ENCODE data around the gene HOXC5.

DNA sequence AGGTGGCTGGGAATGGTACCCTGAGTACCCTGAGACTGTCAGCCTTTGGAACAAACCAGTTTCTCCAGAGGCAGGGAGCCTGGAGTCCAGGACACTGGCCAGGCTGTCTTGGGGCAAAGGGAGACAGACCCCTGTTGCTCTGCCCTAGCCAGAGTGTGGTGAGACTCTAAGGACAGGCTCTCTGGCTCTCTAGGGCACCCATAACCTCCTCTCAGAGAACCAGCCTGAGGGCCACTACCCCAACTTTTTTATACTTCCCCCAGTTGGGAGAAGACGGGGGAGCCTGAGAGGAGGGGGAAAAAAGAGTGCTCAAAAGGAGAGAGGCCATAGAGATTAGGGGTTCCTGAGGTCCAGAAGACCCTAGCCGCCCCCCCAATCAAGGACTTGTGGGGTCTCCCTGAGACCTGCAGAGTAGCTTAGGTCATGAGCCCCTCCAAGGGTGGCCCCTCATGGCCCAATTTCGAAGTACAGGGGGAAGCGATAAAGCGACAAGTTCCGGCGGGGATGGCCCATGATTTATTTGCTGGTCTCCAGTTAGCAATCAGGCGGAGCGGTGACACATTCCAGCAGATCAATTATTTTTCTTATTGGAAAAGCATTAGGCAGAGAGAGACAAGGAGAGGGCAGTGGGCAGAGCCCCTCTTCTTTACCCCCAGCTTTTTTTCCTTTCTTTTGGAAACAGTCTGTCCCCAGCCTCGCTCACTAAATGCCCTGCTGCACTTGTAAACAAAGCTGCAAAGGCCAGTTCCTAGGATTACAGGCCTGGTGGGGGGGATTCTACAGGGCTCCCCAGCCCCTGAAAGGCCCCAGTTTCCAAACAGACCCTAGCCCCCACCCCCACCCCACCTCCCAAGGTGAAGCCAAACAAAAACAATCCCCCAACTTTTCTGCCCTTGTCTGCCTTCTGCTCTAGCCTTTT, 22.5 kb upstream of the HOXC5 start:
- TF ChIP-seq EZH2 (optimal IDR thresholded peaks at IDR 0.05; ENCODE audit: low read depth, low read length): no peak
- TF ChIP-seq, protein P1, sequence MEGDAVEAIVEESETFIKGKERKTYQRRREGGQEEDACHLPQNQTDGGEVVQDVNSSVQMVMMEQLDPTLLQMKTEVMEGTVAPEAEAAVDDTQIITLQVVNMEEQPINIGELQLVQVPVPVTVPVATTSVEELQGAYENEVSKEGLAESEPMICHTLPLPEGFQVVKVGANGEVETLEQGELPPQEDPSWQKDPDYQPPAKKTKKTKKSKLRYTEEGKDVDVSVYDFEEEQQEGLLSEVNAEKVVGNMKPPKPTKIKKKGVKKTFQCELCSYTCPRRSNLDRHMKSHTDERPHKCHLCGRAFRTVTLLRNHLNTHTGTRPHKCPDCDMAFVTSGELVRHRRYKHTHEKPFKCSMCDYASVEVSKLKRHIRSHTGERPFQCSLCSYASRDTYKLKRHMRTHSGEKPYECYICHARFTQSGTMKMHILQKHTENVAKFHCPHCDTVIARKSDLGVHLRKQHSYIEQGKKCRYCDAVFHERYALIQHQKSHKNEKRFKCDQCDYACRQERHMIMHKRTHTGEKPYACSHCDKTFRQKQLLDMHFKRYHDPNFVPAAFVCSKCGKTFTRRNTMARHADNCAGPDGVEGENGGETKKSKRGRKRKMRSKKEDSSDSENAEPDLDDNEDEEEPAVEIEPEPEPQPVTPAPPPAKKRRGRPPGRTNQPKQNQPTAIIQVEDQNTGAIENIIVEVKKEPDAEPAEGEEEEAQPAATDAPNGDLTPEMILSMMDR (IDR thresholded peaks at IDR 0.05; ENCODE audit: low read length): no peak
